ENCODE data around the gene PLIN5. TPM values are rescaled to one million over a fixed set of nuclear protein-coding genes. Genes with fewer than 3 reads are reported as not detected.

The PLIN5 gene
- total RNA-seq = not detected in 2 replicates

- intact Hi-C loops (cut with micrococcal nuclease) = no loop called here
Observed at GRCh38 chr19:4534836-4535658, at the start of gene PLIN5. PLIN5 (minus strand) TSS chr19:4535224; CDS start chr19:4534074, 1,150 bp downstream.

- intact Hi-C loops (cut with micrococcal nuclease) = no loop called here
Observed at GRCh38 chr19:4583961-4584669, 49.1 kb upstream of the PLIN5 start.

- intact Hi-C loops (cut with micrococcal nuclease) = no loop called here
Observed at GRCh38 chr19:4582980-4583842, 48.2 kb upstream of the PLIN5 start.

- intact Hi-C loops (cut with micrococcal nuclease) = no loop called here
Observed at GRCh38 chr19:4581666-4582553, 46.9 kb upstream of the PLIN5 start.

- intact Hi-C loops (cut with micrococcal nuclease) = no loop called here
Observed at GRCh38 chr19:4580961-4581665, 46.1 kb upstream of the PLIN5 start.

- intact Hi-C loops (cut with micrococcal nuclease) = no loop called here
Observed at GRCh38 chr19:4580021-4580901, 45.2 kb upstream of the PLIN5 start.

- intact Hi-C loops (cut with micrococcal nuclease) = no loop called here
Observed at GRCh38 chr19:4579389-4579788, 44.4 kb upstream of the PLIN5 start.

GRCh38 chr19:4578552-4579248, 43.7 kb upstream of the PLIN5 start:
- intact Hi-C loops (cut with micrococcal nuclease) = no loop called here

- intact Hi-C loops (cut with micrococcal nuclease) = no loop called here
Observed at GRCh38 chr19:4577020-4577782, 42.2 kb upstream of the PLIN5 start.

GRCh38 chr19:4576016-4576933, 41.3 kb upstream of the PLIN5 start:
- intact Hi-C loops (cut with micrococcal nuclease) = loop anchor here (1.0 kb wide), 2 partner anchors 60 to 215 kb away; partner anchors contain the start of gene FEM1A

- intact Hi-C loops (cut with micrococcal nuclease) = loop anchor here (1.0 kb wide), 2 partner anchors 61 to 216 kb away; partner anchors contain the start of gene FEM1A
Observed at GRCh38 chr19:4575267-4576015, 40.4 kb upstream of the PLIN5 start.

- intact Hi-C loops (cut with micrococcal nuclease) = no loop called here
Observed at GRCh38 chr19:4573682-4574081, 38.7 kb upstream of the PLIN5 start.

- intact Hi-C loops (cut with micrococcal nuclease) = no loop called here
Observed at GRCh38 chr19:4571305-4571917, 36.4 kb upstream of the PLIN5 start.

- intact Hi-C loops (cut with micrococcal nuclease) = no loop called here
Observed at GRCh38 chr19:4570916-4571304, 35.9 kb upstream of the PLIN5 start.

GRCh38 chr19:4570402-4570801, 35.4 kb upstream of the PLIN5 start:
- intact Hi-C loops (cut with micrococcal nuclease) = no loop called here
